Mesendoderm (in vitro differentiated cells): ENCODE data around the gene A1BG.

Experiments
- DNase-seq: peaks from one replicate; pipeline ENCODE4 v3.0.0; 2013
- H2AK5ac ChIP-seq: 2 replicates; pipeline ENCODE4 v1.6.1; 2013; ENCODE audit warnings: low read length, inconsistent platforms
- H2BK120ac ChIP-seq: 2 replicates; pipeline ENCODE4 v1.6.1; 2013; ENCODE audit warnings: low read depth, mild to moderate bottlenecking, low read length, moderate library complexity, mixed read lengths
- H2BK15ac ChIP-seq: replicated peaks from 2 replicates; pipeline ENCODE4 v1.6.1; 2013; ENCODE audit warnings: low read depth, mild to moderate bottlenecking, moderate library complexity
- H2BK5ac ChIP-seq: 2 replicates; pipeline ENCODE4 v1.6.1; 2013; ENCODE audit warnings: low read length, inconsistent platforms
- H3K18ac ChIP-seq: 2 replicates; pipeline ENCODE4 v1.6.1; 2013; ENCODE audit warnings: mild to moderate bottlenecking, low read length, mixed read lengths
- H3K23ac ChIP-seq: one replicate; pipeline ENCODE4 v1.6.1; 2013; ENCODE audit warnings: low read length
- H3K27ac ChIP-seq: 2 replicates; pipeline ENCODE4 v1.5.1; 2013; ENCODE audit warnings: low read depth, mild to moderate bottlenecking, inconsistent platforms, low read length, moderate library complexity
- H3K27me3 ChIP-seq: 2 replicates; pipeline ENCODE4 v1.6.1; 2013; ENCODE audit warnings: low read length, control low read depth, mild to moderate bottlenecking, inconsistent platforms; ENCODE audit not compliant: insufficient read depth, poor library complexity
- H3K36me3 ChIP-seq: 2 replicates; pipeline ENCODE4 v1.6.1; 2013; ENCODE audit warnings: low read length, inconsistent platforms; ENCODE audit not compliant: control insufficient read depth, insufficient read depth
- H3K4ac ChIP-seq: one replicate; pipeline ENCODE4 v1.6.1; 2013; ENCODE audit warnings: low read depth, mild to moderate bottlenecking, low read length, moderate library complexity
- H3K4me1 ChIP-seq: 2 replicates; pipeline ENCODE4 v1.6.1; 2013; ENCODE audit warnings: low read depth, low read length, inconsistent platforms; ENCODE audit not compliant: control insufficient read depth
- H3K4me2 ChIP-seq: 2 replicates; pipeline ENCODE4 v1.6.1; 2013; ENCODE audit warnings: low read length
- H3K4me3 ChIP-seq: 2 replicates; pipeline ENCODE4 v1.5.1; 2013; ENCODE audit warnings: mild to moderate bottlenecking, low read length
- H3K56ac ChIP-seq: one replicate; pipeline ENCODE4 v1.6.1; 2013; ENCODE audit warnings: low read length
- H3K79me1 ChIP-seq: 2 replicates; pipeline ENCODE4 v1.6.1; 2013; ENCODE audit warnings: low read length, inconsistent platforms
- H3K79me2 ChIP-seq: 2 replicates; pipeline ENCODE4 v1.6.1; 2013; ENCODE audit warnings: mild to moderate bottlenecking, low read length; ENCODE audit not compliant: control insufficient read depth, insufficient read depth
- H3K9ac ChIP-seq: 2 replicates; pipeline ENCODE4 v1.6.1; 2013; ENCODE audit warnings: low read length, inconsistent platforms
- H4K5ac ChIP-seq: one replicate; pipeline ENCODE4 v1.6.1; 2013; ENCODE audit warnings: low read length
- H4K8ac ChIP-seq: one replicate; pipeline ENCODE4 v1.6.1; 2013; ENCODE audit warnings: low read depth, mild to moderate bottlenecking, control low read depth, low read length, moderate library complexity
- WGBS: extraction: QIAGEN DNeasy Blood & Tissue Kit; methylation state at CpG from one replicate; pipeline ENCODE4 v1.1.7; 2013; ENCODE audit warnings: low lambda C conversion rate, missing lambda C conversion rate; ENCODE audit not compliant: insufficient coverage; ENCODE audit errors: extremely low coverage; 5-methylcytosine and 5-hydroxymethylcytosine counted together

A1BG gene

GRCh38 chr19:58388175-58388526, 34.9 kb upstream of the A1BG start:
- Histone ChIP-seq H4K8ac (no peak overlapping the region), H3K4me1 (peaks cover 6% of the 10 kb centered on the region), H4K5ac (no peak overlapping the region), H3K79me2 (peaks cover 27% of the 10 kb centered on the region), H3K27ac (no peak overlapping the region), H3K18ac (no peak overlapping the region), H3K27me3 (no peaks in the 10 kb centered on the region), H3K4ac (no peak overlapping the region), H3K9ac (peak overlapping the region; percentile 89), H3K4me2 (peak overlapping the region; percentile 34), H3K56ac (peak overlapping the region; percentile 85), H2BK5ac (no peak overlapping the region), H2AK5ac (no peak overlapping the region), H3K4me3 (no peak overlapping the region), H3K36me3 (peaks cover 14% of the 10 kb centered on the region), H3K23ac (no peak overlapping the region), H2BK15ac (no peak overlapping the region), H2BK120ac (no peak overlapping the region), H3K79me1 (peaks cover 10% of the 10 kb centered on the region)
- no CpG with 5 or more reads among the region's 3 CpGs for WGBS
- no peak for DNase-seq

DNA sequence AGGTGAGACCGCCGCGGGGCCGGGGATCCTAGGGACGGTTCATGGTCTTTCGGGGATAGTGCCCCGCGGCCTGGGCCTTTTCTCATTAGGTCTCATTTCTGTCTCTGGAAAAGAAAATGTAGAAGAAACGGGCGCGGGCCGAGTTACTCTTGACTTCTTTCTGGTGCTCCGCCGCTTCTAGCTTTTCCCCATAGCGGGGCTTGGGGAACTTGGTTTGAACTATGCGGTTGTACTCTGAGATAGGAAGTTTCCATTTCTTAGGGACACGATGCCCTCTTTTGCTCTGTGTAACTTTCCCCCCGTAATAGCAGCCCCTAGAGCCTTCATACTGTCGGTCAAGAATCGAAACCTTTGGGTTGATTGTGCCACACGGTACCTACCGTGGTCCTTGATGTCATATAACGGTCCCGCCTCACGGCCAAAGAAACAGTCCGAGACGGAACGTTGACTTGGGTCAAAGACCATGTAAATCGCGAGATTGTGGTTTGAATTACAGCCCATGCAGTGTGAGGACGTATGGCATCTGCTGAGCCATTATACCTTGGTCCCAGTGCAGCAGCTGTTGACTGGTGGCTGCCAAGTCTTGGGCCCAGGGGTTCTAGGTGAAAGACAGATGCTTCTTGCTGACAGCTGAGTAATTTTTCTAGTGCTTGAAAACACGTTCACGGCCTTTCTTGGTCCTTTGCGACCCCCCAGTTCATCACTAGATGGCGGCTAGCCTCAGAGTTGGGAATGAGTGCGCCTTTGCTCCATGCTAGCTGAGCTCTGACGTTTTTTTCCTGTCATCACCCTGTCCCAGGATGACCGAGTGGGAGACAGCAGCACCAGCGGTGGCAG, 34.3 kb upstream of the A1BG start:
- H3K4me1 ChIP-seq: peaks cover 6% of the 10 kb centered on the region
- H2BK5ac ChIP-seq: no peak overlapping the region
- H3K4me3 ChIP-seq: peak overlapping the region; percentile 78
- H3K27me3 ChIP-seq: no peaks in the 10 kb centered on the region
- no peak overlapping the region for H3K23ac ChIP-seq
- H2AK5ac ChIP-seq: no peak overlapping the region
- no peak overlapping the region for H3K18ac ChIP-seq
- H4K5ac ChIP-seq: no peak overlapping the region
- peak overlapping the region; percentile 34 for H3K4me2 ChIP-seq
- no peak overlapping the region for H2BK15ac ChIP-seq
- peaks cover 27% of the 10 kb centered on the region for H3K79me2 ChIP-seq
- DNase-seq: peak; percentile 35
- H2BK120ac ChIP-seq: no peak overlapping the region
- peak overlapping the region; percentile 94 for H3K4ac ChIP-seq
- peaks cover 10% of the 10 kb centered on the region for H3K79me1 ChIP-seq
- peak overlapping the region; percentile 85 for H3K56ac ChIP-seq
- H3K36me3 ChIP-seq: peaks cover 9% of the 10 kb centered on the region
- no peak overlapping the region for H4K8ac ChIP-seq
- peak overlapping the region; percentile 89 for H3K9ac ChIP-seq
- H3K27ac ChIP-seq: no peak overlapping the region
- WGBS: no CpG with 5 or more reads among the region's 39 CpGs

DNA sequence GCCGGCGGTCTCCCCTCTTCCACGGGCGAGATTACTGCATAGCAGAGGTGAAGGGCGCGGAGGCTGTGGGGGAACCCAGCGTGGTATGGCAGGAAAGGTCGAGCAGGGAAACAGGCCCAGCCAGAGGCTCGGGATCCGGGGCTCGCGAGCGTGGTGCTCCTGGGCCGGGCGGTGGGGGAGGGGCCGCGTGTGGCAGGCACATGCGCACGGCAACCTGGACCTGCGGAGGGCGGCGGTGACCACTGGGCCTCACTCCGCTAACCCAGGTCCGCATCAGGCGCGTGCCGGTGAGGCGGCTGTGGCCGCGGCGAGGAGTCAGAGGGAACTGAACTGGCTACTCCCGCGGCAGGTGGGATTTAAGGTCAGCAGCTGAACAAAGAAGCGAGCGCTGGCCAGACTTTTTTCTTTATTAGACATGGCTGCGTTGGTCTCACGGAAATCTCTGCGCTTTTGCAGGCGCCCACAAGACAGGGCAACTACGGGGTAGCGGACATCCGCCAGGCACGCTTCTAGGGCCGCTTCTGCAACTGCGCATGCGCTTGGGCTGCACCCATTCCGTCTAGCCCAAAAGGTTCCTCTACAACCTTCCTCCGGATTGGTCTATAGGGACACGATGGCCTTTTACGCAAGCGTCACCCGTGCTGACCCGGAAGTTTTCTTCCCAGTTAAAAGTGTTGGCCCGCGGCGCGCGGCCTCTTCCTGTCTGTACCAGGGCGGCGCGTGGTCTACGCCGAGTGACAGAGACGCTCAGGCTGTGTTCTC, 33.5 kb upstream of the A1BG start, which contains the start of gene RPS5:
TSS of gene RPS5 (plus strand) at position 694 of the 762 bp plus-strand sequence. CDS start 869 bp downstream, outside the sequence.
- Histone ChIP-seq H3K4me1 (peaks cover 6% of the 10 kb centered on the region), H3K56ac (peak within 1 kb of the TSS; percentile 98), H2BK15ac (no peak within 1 kb of the TSS), H3K79me1 (peaks cover 10% of the 10 kb centered on the region), H3K79me2 (peaks cover 27% of the 10 kb centered on the region), H3K4me2 (peak within 1 kb of the TSS; percentile 49), H2AK5ac (no peak within 1 kb of the TSS), H3K18ac (peak within 1 kb of the TSS; percentile 51), H2BK5ac (peak within 1 kb of the TSS; percentile 87), H4K8ac (no peak within 1 kb of the TSS), H2BK120ac (no peak within 1 kb of the TSS), H3K9ac (peak within 1 kb of the TSS; percentile 92), H3K27me3 (no peaks in the 10 kb centered on the region), H3K4ac (peak within 1 kb of the TSS; percentile 94), H3K23ac (peak within 1 kb of the TSS; percentile 52), H3K27ac (peak within 1 kb of the TSS; percentile 87), H3K36me3 (peaks cover 9% of the 10 kb centered on the region), H4K5ac (no peak within 1 kb of the TSS), H3K4me3 (peak within 1 kb of the TSS; percentile 78)
- peak; percentile 99 for DNase-seq
- WGBS: no CpG with 5 or more reads among the region's 64 CpGs

- H3K4me1 ChIP-seq: peaks cover 6% of the 10 kb centered on the region
- peak overlapping the region; percentile 49 for H3K4me2 ChIP-seq
- H3K27me3 ChIP-seq: no peaks in the 10 kb centered on the region
- H3K79me1 ChIP-seq: peaks cover 10% of the 10 kb centered on the region
- no peak for DNase-seq
- H3K4me3 ChIP-seq: peak overlapping the region; percentile 64
- H3K4ac ChIP-seq: peak overlapping the region; percentile 94
- peak overlapping the region; percentile 51 for H3K18ac ChIP-seq
- H2BK120ac ChIP-seq: no peak overlapping the region
- peak overlapping the region; percentile 92 for H3K9ac ChIP-seq
- peak overlapping the region; percentile 52 for H2BK5ac ChIP-seq
- no peak overlapping the region for H2BK15ac ChIP-seq
- WGBS: no CpG with 5 or more reads among the region's 36 CpGs
- H3K23ac ChIP-seq: peak overlapping the region; percentile 52
- peak overlapping the region; percentile 84 for H4K5ac ChIP-seq
- H3K56ac ChIP-seq: peak overlapping the region; percentile 98
- H3K27ac ChIP-seq: peak overlapping the region; percentile 87
- peak overlapping the region; percentile 57 for H2AK5ac ChIP-seq
- no peak overlapping the region for H4K8ac ChIP-seq
- H3K36me3 ChIP-seq: peaks cover 9% of the 10 kb centered on the region
- peaks cover 27% of the 10 kb centered on the region for H3K79me2 ChIP-seq
Measured at GRCh38 chr19:58385891-58386575, 32.7 kb upstream of the A1BG start.

DNA sequence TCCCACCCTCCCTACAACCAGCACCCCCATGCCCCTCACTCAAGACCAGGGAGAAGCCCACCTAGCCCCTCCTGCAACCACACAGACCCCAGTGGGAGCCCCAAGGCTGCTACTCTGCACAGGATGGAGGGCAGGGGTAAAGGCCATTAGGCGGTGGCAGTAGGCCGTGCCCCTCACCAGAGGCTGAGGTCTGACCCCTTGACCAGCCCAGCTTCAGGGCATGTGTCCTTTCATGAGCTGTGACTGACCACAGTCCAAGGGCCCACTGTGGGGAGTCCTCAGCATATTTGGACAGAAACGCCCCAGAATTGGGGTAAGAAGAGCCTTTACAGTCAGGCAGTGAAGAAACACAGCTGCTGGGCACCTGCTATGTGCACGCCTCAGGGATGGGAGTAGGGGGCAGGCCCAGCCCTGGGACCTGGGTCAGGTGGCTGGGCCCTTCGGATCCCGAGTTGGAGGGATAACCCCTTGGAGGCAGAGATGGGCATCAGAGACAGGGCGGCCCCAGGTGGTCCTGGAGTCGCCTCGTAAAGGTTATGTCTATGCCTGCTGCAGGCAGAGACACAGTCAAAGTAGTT, 32.1 kb upstream of the A1BG start:
- Histone ChIP-seq H3K27ac (no peak overlapping the region), H3K23ac (no peak overlapping the region), H3K79me2 (peaks cover 23% of the 10 kb centered on the region), H3K4me2 (peak overlapping the region; percentile 49), H3K4ac (no peak overlapping the region), H2AK5ac (no peak overlapping the region), H3K4me3 (no peak overlapping the region), H3K56ac (peak overlapping the region; percentile 98), H3K18ac (no peak overlapping the region), H3K79me1 (peaks cover 8% of the 10 kb centered on the region), H3K9ac (peak overlapping the region; percentile 92), H4K8ac (no peak overlapping the region), H3K36me3 (peaks cover 6% of the 10 kb centered on the region), H3K27me3 (no peaks in the 10 kb centered on the region), H2BK5ac (no peak overlapping the region), H4K5ac (peak overlapping the region; percentile 84), H2BK15ac (no peak overlapping the region), H2BK120ac (no peak overlapping the region), H3K4me1 (peaks cover 6% of the 10 kb centered on the region)
- DNase-seq: no peak
- WGBS: no CpG with 5 or more reads among the region's 9 CpGs
